NB4 (cell line): ENCODE data around the gene AIG1.

Source experiments
- DNase-seq: peaks from one replicate; pipeline ENCODE4 v3.0.0; 2010; ENCODE audit warnings: low read depth
- H3K4me3 ChIP-seq: one replicate; pipeline ENCODE4 v1.5.1; 2011; ENCODE audit warnings: mild to moderate bottlenecking, low read depth, low read length, moderate library complexity
- CTCF ChIP-seq: IDR thresholded peaks from one replicate; pipeline ENCODE4 v1.5.1; 2012; ENCODE audit warnings: low read depth, low read length
- MAX ChIP-seq: IDR thresholded peaks from 2 replicates; pipeline ENCODE4 v1.6.1; 2011; ENCODE audit warnings: low read depth, low read length
- MYC ChIP-seq: IDR thresholded peaks from 2 replicates; pipeline ENCODE4 v1.6.1; 2011; ENCODE audit warnings: low read depth, low read length
- POLR2A ChIP-seq: IDR thresholded peaks from 2 replicates; pipeline ENCODE4 v1.6.1; 2011; ENCODE audit warnings: mild to moderate bottlenecking; ENCODE audit not compliant: insufficient read length; ENCODE audit errors: extremely low read depth

The AIG1 gene

GRCh38 chr6:143115728-143116127 is 55.0 kb downstream of the AIG1 start:
- H3K4me3 ChIP-seq: no peak overlapping the region
- no peak for TF ChIP-seq MAX
- no peak for TF ChIP-seq CTCF
- no peak for TF ChIP-seq MYC
- no peak for TF ChIP-seq POLR2A
- no peak for DNase-seq

GRCh38 chr6:143117108-143117507 is 56.4 kb downstream of the AIG1 start:
- TF ChIP-seq MAX: no peak
- no peak for DNase-seq
- no peak overlapping the region for H3K4me3 ChIP-seq

GRCh38 chr6:143119260-143119659 is 58.6 kb downstream of the AIG1 start:
- DNase-seq: no peak
- TF ChIP-seq MAX (no peak), MYC (no peak), POLR2A (no peak), CTCF (no peak)
- H3K4me3 ChIP-seq: no peak overlapping the region

GRCh38 chr6:143123081-143123480 is 62.4 kb downstream of the AIG1 start:
- H3K4me3 ChIP-seq: no peak overlapping the region
- no peak for DNase-seq
- TF ChIP-seq CTCF: no peak
- no peak for TF ChIP-seq POLR2A

- H3K4me3 ChIP-seq: no peak overlapping the region
- no peak for DNase-seq
- no peak for TF ChIP-seq MYC
- no peak for TF ChIP-seq CTCF
- TF ChIP-seq MAX: no peak
- TF ChIP-seq POLR2A: no peak
These were observed 63.3 kb downstream of the AIG1 start for GRCh38 chr6:143123941-143124340.

GRCh38 chr6:143125455-143125854 is 64.8 kb downstream of the AIG1 start:
- no peak for DNase-seq
- TF ChIP-seq CTCF: no peak
- no peak for TF ChIP-seq POLR2A
- no peak for TF ChIP-seq MYC
- no peak for TF ChIP-seq MAX
- no peak overlapping the region for H3K4me3 ChIP-seq
